Chondrocyte (in vitro differentiated cells): Measurements from ENCODE around the gene NOX3. TPM values are rescaled to one million over a fixed set of nuclear protein-coding genes. Genes with fewer than 3 reads are reported as not detected.

ENCODE experiments used
- DNase-seq: peaks from one replicate; pipeline ENCODE4 v3.0.0; 2021; ENCODE audit warnings: mixed read lengths, low spot score
- H3K27ac Mint-ChIP-seq: one replicate; pipeline ENCODE4 v1.8.0; 2021; ENCODE audit warnings: mild to moderate bottlenecking, moderate library complexity, mixed read lengths; ENCODE audit not compliant: unreplicated experiment
- H3K27me3 Mint-ChIP-seq: 2 replicates; pipeline ENCODE4 v1.8.0; 2021; ENCODE audit warnings: low read depth, mixed read lengths
- H3K36me3 Mint-ChIP-seq: 2 replicates; pipeline ENCODE4 v1.8.0; 2021; ENCODE audit warnings: low read depth, mixed read lengths
- H3K4me1 Mint-ChIP-seq: 2 replicates; pipeline ENCODE4 v1.8.0; 2021; ENCODE audit warnings: low read depth, mild to moderate bottlenecking, mixed read lengths
- H3K4me3 Mint-ChIP-seq: one replicate; pipeline ENCODE4 v1.8.0; 2021; ENCODE audit warnings: mild to moderate bottlenecking, moderate library complexity, mixed read lengths; ENCODE audit not compliant: unreplicated experiment
- H3K9me3 Mint-ChIP-seq: 2 replicates; pipeline ENCODE4 v1.8.0; 2021; ENCODE audit warnings: low read depth, mixed read lengths
- total RNA-seq: library from RNA; stranded (reverse); gene quantifications from 3 replicates; pipeline ENCODE4 v1.2.1, GENCODE V29; 2021
- TF ChIP-seq, protein P1 (sequence below): fragments of 200-600 bp; sonication (generic); IDR thresholded peaks from 2 replicates; pipeline ENCODE4 v1.5.0; 2021; ENCODE audit warnings: antibody characterized with exemption, mild to moderate bottlenecking, moderate library complexity

NOX3 gene
- total RNA-seq, 1 donor from 2014 or later, result not detected

DNA sequence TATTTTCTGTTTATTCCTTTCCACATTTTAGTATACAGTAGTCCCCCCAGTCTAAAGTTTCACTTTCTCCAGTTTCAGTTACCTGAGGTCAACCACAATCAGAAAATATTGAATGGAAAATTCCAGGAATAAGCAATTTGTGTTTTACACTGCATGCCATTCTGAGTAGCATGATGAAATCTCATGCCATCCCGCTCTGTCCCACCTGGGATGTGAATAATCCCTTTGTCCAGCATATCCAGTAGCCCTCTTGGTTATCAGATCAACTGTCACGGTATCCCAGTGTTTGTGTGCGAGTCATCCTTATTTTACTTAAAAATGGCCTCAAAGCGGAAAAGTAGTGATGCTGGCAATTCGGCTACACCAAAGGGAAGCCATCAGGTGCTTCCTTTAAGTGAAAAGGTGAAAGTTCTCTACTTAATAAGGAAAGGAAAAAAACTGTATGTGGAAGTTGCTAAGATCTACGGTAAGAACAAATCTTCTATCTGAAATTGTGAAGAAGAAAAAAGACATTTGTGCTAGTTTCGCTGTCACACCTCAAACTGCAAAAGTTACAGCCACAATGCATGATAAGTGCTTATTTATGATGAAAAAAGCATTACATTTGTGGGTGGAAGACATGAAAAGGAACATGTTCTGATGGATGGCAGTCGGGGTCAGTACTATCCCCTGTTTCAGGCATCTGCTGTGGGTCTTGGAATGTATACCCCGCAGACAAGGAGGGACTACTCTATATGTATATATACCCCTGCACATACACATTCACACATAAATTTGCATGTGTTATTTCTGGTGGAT is 11.3 kb downstream of the NOX3 start:
- H3K4me1 Mint-ChIP-seq, result no peaks in the 10 kb centered on the region
- DNase-seq, result no peak
- TF ChIP-seq, protein P1, sequence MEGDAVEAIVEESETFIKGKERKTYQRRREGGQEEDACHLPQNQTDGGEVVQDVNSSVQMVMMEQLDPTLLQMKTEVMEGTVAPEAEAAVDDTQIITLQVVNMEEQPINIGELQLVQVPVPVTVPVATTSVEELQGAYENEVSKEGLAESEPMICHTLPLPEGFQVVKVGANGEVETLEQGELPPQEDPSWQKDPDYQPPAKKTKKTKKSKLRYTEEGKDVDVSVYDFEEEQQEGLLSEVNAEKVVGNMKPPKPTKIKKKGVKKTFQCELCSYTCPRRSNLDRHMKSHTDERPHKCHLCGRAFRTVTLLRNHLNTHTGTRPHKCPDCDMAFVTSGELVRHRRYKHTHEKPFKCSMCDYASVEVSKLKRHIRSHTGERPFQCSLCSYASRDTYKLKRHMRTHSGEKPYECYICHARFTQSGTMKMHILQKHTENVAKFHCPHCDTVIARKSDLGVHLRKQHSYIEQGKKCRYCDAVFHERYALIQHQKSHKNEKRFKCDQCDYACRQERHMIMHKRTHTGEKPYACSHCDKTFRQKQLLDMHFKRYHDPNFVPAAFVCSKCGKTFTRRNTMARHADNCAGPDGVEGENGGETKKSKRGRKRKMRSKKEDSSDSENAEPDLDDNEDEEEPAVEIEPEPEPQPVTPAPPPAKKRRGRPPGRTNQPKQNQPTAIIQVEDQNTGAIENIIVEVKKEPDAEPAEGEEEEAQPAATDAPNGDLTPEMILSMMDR, result no peak
- no peaks in the 10 kb centered on the region for H3K9me3 Mint-ChIP-seq
- peaks cover 2% of the 10 kb centered on the region for H3K27me3 Mint-ChIP-seq
- H3K4me3 Mint-ChIP-seq, result no peak overlapping the region
- H3K36me3 Mint-ChIP-seq, result no peaks in the 10 kb centered on the region
- H3K27ac Mint-ChIP-seq, result no peak overlapping the region

DNA sequence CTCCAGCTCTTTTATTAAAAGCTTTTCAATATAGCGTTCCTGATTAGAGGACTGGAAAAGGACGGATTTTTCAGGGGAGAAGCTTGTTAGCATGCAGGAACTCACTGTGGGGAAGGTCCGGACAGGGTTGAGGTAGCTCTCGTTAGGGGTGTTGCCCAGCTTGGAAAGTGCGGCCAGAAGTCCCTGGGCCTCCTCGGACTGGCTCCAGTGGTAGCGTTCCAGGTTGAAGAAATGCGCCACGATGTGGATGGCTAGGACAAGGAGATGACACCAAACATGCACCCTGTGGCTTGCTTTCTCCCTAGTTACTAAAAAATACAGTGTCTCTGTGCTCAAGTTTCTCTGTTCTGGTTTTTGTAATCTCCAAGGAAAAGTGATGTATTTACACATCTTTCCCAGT is 12.5 kb downstream of the NOX3 start:
- H3K27me3 Mint-ChIP-seq, result no peaks in the 10 kb centered on the region
- H3K36me3 Mint-ChIP-seq, result no peaks in the 10 kb centered on the region
- no peak overlapping the region for H3K4me3 Mint-ChIP-seq
- H3K27ac Mint-ChIP-seq, result no peak overlapping the region
- no peaks in the 10 kb centered on the region for H3K4me1 Mint-ChIP-seq
- H3K9me3 Mint-ChIP-seq, result no peaks in the 10 kb centered on the region
- TF ChIP-seq, protein P1, result no peak
- no peak for DNase-seq

DNA sequence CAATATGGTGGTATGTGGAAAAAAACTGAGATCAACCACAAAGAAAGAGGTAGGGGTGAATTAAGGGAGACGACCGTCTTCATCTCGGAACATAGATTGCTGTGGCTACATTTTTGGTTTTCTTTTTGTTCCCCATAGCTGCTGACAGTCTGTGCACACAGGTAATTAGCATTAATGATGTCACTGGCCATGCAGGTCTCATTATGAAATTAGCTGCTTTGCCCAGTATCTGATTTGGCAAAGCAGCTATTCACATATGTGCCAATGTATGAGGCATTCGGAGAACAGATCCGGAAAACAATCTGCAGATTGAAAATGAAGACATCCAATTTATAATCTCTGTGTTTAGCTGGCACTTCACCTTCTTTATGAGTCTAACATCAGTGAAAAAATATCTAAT is 13.1 kb downstream of the NOX3 start:
- no peak for DNase-seq
- Mint-ChIP-seq H3K27ac (no peak overlapping the region), H3K4me1 (peaks cover under 1% of the 10 kb centered on the region), H3K27me3 (no peaks in the 10 kb centered on the region), H3K36me3 (no peaks in the 10 kb centered on the region), H3K9me3 (no peaks in the 10 kb centered on the region), H3K4me3 (no peak overlapping the region)
- TF ChIP-seq, protein P1, result no peak

DNA sequence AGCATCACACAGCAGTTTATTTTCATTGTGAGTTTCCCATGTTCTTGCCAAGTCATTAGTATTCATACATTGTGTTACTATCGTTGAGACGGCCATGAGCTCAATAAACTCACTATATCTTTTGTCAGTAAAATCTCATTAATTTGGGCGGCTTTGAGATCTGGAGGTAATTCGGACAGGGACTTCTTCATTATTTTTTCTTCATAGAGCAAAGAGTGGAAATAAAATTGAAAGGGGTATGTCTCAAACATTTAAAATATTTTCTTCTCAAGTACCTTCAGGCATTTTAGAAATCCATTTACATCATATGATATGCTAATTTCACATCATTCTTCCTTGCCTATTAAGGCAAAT is 14.6 kb downstream of the NOX3 start:
- no peak for DNase-seq
- Mint-ChIP-seq H3K36me3 (no peaks in the 10 kb centered on the region), H3K27ac (no peak overlapping the region), H3K27me3 (no peaks in the 10 kb centered on the region), H3K4me3 (no peak overlapping the region), H3K9me3 (no peaks in the 10 kb centered on the region), H3K4me1 (peaks cover 6% of the 10 kb centered on the region)
- TF ChIP-seq, protein P1, result no peak

DNA sequence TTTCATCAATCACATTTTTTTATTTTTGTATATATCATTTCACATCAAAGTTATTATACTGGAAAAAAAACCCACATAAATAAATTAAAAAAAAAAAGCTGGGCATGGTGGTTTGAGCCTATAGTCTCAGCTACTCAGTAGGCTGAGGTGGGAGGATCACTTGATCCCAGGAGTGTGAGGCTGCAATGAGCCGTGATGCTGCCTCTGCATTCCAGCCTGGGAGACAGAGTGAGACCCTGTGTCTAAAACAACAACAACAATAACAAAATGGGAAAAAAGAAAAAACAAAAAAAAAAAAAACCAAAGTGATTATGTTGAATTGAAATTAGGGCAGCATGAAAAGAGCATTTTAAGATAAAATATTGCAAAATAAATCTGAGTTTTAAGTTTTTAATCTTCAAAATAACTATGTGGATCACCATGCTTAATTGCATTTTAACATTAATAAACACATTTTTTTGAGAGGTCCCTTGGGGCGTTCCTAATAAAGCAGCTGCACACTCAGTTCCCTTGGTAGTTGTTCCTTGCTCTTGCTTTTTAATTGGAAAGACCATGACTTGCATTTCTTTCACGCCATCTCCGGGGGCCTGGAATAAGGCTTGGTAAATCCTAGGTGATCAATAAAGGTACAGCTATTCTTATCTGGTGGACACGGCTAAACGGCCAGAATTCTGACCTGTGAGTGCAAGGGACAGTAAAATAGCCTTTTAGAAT is 15.1 kb downstream of the NOX3 start:
- DNase-seq, result no peak
- Mint-ChIP-seq H3K36me3 (no peaks in the 10 kb centered on the region), H3K4me3 (no peak overlapping the region), H3K27me3 (no peaks in the 10 kb centered on the region), H3K9me3 (no peaks in the 10 kb centered on the region), H3K27ac (no peak overlapping the region), H3K4me1 (peaks cover 6% of the 10 kb centered on the region)
- TF ChIP-seq, protein P1, result no peak
